ENCODE measurements around the gene VRK3.
"Not testable (repeated sequence)": the region's sequence is repeated elsewhere in the genome, so short reads cannot be mapped to it uniquely, and the experiment has no call there.

The VRK3 gene

DNA sequence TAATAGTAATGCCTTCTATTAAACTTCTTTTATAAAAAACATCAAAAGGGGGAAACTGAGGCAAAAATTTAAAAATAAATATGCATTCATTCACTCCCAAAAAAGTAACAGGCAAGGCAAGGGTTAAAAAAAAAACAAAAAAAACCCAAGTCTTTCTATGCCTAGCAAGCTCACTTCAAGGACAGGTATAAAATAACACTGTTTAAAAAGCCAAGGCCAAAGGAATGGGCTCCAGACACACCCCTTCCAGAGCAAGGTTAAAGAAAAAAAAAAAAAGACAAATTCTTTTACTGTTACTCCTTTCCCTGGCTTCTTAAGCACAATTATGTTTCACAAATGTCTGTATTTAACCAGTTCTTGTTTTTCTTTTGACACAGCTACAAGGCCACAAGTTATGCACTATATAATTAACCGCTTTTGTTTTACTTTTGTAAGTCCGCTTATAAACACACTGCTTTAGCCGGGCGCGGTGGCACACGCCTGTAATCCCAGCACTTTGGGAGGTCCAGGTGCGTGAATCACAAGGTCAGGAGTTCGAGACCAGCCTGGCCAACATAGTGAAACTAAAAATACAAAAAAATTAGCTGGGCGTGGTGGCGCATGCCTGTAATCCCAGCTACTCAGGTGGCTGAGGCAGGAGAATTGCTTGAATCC, 67.8 kb downstream of the VRK3 start:
- DNase-seq (ENCODE audit: low read depth, low spot score), result no peak

DNA sequence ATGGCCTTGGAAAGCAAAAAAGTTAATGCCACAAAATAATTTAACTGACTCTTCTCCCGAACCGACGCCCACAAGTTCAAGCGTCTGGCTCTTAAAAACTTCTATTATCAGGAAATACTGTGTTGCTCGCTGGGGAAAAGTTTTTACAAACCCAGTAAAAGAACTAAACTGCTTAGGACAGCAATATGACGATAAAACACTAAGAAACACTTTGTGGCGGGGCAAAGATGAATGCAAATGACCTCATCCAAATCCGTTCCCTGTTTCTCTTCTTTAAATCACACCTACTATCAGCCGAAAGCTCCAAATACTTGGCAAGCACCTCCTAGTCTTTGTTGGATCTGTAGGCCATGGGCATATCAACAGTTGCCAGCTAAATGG, 69.1 kb downstream of the VRK3 start:
- no peak for DNase-seq (ENCODE audit: low read depth, low spot score)

DNA sequence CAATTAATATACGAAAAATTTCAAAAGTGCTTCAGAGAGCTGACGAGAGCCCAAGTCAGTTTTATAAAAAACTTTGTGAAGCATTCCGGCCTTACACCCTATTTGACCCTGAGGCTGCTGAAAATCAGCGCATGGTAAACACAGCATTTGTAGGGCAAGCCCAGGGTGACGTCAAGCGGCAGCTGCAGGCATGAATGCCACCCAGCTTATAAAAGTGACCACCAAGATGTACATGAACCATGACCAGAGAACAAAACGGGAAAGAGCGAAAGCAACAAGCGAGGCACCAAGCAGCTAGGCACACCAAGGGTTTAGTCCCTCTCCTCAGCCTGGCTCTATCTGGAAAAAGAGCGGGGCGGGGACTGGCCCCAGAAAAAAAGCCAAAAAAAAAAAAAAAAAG, 70.2 kb downstream of the VRK3 start:
- DNase-seq (ENCODE audit: low read depth, low spot score), result no peak

DNA sequence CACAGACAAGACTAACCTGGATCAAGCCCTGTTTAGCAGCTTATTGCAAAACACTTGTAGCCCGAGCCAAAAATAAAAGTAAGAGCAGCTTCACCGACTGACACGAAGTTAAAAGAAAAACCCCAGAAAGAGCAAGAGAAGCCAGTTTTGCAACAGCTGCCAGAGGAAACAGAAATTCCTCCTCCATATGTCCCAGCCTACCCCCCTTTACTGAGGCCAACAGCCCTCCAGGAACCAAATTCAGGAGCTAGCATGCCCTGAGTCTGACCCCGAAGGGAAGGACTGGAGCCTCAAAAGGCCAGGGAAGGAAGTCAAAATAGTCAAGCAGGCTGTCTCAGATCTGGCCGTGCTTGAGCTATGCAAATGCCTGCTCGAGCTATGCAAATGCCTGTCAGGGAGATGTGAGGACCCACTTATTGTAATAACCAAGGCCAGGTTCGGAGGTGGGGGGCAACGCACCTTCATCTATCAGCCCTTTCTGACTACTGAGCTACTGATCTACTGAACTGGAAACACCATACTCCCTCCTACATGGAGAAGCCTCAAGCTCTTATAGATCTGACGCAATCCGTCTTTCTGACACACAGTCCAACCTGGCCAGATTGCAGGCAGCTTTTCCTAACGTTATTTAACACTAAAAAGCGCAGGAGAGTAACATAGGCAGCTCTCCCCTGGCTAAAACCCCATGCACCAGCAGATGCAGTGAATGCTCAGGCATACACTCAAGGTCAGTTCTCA, 70.9 kb downstream of the VRK3 start:
- no peak for DNase-seq (ENCODE audit: low read depth, low spot score)

DNA sequence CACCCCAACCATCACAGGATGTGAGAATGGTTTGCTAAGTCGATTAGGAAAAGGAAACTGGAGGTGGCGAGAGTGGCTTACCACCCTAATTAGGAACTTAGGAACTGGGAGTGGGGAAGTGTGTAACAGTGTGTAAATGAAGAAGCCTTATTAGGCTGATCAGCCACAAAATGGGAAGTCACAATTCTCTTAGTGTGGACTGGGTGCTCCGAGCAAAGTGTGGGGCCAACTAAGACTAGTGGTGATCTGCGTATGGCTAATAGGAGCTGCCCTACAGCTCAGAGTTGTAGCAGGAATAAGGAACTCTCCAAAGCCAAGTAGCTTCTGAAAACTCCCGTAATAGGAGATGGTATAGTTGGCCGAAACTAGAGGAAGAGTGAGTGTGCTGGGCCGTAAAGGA, 71.8 kb downstream of the VRK3 start:
- no peak for DNase-seq (ENCODE audit: low read depth, low spot score)

DNA sequence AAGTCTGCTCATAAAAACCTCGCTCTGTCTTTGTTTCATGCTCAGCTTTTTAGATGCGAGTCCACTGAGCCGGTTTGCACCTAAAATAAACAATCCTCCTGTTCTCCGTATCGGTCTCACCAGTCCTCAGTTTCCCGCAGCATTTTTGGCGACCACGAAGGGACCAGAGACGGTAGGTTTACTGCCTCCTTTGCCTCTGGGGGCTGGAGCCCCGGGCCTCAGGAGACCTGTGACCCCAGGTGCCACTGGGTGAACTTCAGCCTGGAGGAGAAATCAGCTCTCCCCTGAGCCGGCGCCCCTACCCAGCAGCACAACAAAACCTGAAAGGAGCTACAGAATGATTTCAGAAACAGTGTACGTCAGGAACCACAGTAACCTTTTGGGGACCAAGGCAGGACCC, 72.3 kb downstream of the VRK3 start:
- DNase-seq (ENCODE audit: low read depth, low spot score), result no peak

DNA sequence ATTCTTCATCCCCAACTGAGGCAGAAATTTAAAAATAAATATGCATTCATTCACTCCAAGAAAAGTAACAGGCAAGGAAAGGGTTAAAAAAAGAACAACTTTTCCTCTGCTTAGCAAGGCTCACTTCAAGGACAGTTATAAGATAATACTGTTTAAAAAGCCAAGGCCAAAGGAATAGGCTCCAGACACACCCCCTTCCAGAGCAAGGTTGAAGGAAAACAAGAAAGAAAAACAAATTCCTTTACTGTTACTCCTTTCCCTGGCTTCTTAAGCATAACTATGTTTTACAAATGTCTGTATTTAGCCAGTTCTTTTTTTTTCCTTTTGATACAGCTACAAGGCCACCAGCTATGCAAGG, 72.7 kb downstream of the VRK3 start:
- DNase-seq (ENCODE audit: low read depth, low spot score), result no peak

DNA sequence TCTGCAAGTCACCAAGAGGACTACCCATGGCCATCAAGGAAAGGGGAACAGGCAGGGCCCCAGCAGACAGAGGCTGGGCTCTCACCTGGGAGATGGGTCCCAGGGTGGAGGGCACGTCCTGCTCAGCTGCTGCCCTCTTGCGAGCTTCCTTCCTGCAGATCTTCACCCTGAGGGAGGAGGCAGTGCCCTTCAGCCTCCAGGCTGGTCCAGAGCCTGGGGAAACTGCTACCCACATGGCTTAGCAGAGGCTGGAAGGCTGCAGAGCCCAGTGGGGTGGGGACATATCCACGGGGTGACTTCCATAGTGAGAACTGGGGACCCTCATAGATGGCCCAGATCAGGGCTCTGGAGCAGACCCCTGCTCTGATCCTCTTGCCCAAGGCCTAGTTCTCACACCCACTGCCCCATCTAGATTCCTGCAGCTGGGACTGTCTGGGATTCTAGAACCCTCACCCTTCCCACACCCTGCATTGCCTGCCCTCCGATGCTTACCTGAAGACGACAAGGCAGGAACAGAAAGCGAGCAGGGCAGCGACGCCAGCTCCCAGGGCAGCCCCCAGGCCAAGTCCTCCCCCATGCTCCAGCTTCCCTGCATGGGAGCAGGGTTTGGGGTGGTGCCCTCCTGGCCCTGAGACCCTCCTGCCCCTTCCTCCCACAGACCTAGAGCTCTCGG, 73.2 kb downstream of the VRK3 start:
- no peak for DNase-seq (ENCODE audit: low read depth, low spot score)

DNA sequence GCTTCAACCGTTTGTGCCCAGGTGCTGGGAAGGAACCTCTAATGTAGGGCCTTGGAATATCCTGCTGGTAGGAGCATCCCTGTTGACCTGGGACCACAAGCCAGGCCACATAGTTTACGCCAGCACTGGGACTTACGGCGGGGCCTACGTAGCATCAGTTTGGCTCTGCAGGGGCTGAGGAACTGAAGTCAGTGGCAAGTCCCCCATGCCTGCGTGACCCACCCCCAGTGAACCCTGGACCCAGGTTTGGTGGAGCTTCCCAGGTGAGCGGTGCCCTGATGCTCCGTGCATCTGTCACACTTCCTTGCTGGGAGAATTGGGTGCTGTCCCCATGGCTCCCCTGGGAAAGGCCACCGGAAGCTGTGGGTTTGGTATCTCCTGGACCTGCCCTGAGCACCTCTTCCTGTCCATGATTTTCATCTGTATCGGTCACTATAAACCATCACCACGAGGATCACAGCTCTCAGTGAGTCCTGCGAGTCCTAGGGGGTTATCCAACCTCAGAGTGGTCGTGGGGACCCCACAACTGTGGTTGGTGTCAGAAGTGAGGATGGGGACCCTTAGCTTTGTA, 74.1 kb downstream of the VRK3 start:
- no peak for DNase-seq (ENCODE audit: low read depth, low spot score)

DNA sequence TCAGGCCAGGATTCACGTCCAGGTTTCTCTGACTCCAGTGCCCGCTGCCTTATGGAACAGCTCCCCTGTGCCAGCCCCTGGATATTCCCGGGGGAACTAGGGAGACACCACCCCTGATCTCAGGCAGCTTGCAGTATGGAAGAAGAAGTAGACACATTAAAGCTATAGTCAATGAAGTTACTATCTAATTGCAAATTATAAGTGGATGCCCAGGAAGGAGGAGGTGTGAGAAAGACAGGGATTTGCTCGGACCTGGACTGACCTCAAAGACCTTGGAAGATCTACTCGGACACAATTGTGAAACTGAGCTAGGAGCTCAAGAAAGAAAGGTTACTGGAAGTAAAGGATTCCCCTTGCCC, 74.6 kb downstream of the VRK3 start:
- no peak for DNase-seq (ENCODE audit: low read depth, low spot score)

DNA sequence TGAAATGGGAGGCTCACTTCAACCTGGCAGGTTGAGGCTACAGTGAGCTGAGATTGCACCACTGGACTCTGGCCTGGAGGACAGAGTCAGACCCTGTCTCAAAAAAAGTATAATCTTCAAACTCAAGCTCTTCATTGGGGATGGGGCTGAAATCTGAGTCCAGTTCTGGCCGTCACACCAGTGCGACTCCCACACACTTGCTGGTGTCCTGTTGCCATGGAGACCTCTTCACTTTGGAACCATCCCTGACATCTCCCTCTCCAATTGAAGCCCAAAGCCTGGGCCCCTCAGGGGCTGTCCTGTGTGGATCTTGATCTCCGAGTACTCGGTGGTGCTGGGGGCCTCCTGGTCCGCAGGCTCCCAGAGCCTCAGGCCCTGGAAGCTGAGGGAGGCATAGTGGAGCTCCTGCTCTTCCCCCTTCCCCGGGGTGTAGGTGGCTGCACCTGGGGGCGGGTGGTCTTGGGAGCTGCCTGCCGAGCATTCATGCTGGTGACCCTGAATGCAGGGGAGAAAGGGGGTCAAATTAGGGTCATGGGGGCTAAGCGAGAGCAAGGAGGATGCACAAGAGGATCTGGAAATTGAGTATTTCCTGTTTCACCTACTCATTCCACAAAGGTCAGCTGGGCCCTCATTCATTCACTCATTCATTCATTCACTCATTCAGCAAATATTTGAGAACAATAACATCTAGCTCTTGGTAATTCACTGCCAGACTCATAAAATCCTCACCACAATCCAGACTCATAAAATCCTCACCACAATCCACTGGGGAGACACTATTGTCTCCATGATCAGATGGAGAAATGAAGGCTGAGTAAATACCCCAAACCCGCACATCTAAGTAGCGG, 75.2 kb downstream of the VRK3 start:
- DNase-seq (ENCODE audit: low read depth, low spot score), result no peak

DNA sequence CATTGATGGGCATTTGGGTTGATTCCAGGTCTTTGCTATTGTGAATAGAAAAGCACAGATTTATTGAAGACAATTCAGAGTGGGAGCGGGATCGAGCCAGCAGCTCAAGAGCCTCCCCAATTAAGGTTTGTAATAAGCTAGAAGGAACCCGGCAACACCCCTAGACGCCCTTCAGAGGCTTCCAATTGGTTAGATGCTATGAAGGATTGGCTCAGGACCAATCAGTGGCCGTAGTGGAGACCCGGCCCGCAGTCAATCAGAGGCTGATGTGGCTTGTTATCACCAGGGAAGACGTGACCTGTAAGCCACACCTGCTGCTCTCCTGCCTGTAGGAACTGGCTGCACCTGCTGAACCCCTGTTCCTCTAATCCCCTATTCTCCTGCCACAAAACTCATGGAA, 78.8 kb downstream of the VRK3 start:
- DNase-seq (ENCODE audit: low read depth, low spot score), result no peak

DNA sequence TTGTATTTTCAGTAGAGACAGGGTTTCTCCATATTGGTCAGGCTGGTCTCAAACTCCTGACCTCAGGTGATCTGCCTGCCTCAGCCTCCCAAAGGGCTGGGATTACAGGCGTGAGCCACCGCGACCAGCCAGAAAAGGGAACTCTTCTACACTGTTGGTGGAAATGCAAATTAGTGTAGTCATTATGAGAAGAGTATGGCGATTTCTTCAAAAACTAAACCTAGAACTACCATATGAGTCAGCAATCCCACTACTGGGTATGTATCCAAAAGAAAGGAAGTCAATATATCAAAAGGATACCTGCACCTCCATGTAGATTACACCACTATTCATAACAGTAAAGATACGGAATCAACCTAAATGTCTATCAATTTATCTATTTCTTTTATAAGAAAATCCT, 80.6 kb downstream of the VRK3 start:
- not testable (repeated sequence) for DNase-seq (ENCODE audit: low read depth, low spot score)

DNA sequence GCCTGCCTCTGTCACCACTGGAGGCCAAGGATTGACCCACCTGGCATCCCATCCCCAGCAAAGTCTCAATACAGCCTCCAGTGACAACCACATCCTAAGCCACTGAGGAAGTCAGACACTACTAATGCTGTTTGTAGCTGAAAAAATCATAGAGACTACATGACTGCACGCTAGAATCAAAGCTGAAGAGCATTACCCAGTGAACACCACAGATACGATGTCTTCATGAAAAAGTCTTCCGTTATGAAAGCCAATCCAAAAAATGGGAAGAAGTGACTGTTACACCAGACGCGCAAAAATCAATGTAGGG, 84.7 kb downstream of the VRK3 start:
- no peak for DNase-seq (ENCODE audit: low read depth, low spot score)

DNA sequence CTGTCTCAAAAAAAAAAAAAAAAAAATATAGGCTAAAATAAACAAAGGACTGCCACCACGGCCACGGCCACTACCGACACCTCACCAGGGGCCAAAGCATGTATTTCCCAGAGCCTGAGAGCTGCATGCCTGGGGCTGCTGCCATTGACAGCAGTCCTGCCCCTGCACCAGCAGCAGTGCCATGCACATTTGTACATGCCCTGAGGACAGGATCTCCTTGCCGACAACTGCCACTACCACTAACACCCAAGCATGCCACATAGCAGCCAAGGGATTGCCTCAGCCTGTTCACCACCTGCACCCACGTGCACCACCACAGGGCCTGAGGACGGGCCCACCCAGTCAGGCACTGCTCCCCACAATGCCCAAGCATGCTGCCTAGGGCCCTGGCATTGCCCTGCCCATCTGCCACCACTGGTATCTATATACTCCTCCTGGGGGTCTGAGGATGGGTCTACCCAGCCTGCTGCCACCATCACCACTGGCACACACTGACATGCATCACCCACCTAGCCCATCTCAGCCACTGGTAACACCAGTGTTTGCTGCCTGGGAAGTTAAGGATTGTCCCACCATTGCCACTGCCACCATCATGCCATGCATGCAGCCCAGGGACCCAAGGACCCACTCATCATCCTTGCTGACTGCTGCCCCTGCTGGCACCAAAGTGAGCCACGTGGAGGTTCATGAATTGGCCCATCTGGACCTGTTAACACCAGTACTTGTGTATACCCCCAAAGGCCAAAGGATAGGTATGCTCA, 85.3 kb downstream of the VRK3 start:
- no peak for DNase-seq (ENCODE audit: low read depth, low spot score)

DNA sequence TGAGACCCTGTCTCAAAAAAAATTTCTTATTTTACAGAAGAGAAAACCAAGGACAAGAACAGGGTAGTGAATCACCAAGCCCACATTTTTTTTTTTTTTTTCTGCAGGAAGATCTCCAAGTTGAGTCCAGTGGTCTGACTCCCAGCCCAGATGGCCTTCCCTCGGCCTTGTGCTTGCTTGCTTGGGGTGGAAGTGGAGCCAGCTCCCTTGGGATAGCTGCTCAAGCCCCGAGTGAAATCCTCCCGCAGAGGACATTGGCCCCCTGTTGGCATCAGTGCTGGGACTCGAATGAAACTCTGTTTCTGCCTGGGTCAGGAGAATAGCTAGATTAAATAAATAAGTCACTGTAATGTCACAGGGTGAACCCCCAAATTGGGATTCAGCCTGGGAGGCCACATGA, 86.5 kb downstream of the VRK3 start:
- DNase-seq (ENCODE audit: low read depth, low spot score), result no peak

DNA sequence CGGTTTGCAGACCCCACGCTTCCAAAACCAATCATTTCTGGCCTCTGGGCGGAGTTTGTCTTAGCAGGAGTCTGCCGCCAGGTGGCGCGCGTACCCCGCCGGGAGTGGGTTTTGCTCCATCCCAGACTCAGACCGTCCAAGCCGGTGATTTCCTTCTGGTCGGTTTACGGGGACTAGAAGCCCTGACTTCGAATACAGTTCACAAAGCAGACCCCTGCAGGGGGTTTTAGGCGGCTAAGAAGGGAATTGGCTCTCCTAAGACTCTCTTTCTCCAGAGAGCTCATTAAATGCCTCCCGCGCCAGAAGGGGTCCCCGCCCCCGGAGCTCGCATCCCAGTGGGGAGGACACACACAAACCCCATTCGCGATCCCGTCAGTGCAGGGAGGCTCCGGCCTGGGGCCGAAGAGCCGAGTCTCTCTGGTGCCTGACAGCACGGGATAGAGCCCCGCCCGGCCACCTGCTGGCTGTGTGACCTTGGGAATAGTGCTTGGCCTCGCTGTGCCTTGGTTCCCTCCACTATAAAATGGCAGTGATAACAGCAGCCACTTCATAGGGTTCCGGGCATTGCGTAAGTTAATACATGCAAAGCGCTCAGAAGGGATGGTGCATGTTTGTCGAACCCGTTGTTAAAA, 87.3 kb downstream of the VRK3 start:
- DNase-seq (ENCODE audit: low read depth, low spot score), result peak; percentile 91

DNA sequence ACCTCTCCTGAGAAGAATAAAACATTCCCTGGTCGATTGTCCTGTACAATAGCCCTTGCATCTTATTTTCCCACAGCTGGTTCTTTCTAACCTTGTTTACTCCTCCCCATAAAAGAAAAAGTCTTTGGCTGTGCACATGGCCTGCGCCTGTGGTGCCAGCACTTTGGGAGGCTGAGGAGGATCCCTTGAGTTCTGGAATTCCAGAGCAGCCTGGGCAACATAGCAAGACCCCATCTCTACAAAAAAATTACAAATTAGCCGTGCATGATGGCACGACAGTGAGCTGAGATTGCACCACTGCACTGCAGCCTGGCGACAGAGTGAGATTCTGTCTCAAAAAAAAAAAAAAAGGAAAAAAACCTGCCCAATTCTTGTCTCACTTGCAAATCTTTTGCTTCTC, 88.6 kb downstream of the VRK3 start:
- DNase-seq (ENCODE audit: low read depth, low spot score), result no peak

DNA sequence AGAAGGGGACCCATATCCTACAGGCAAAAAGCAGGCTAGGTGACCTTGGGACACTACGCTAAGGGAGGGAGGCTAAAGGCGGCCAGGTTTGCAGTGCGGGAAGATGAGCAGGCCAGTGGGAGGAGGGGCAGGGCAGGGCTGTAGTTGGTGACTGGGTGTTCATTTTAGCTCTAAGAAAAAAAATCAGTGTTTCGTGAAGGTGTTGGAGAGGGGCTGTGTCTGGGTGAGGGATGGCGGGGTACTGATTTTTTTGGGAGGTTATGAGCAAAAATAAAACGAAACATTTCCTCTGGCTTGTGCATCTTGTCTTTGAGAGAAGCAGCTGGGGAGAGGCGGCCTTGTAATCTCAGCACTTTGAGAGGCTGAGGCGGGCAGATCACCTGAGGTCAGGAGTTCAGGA, 91.5 kb downstream of the VRK3 start:
- no peak for DNase-seq (ENCODE audit: low read depth, low spot score)

DNA sequence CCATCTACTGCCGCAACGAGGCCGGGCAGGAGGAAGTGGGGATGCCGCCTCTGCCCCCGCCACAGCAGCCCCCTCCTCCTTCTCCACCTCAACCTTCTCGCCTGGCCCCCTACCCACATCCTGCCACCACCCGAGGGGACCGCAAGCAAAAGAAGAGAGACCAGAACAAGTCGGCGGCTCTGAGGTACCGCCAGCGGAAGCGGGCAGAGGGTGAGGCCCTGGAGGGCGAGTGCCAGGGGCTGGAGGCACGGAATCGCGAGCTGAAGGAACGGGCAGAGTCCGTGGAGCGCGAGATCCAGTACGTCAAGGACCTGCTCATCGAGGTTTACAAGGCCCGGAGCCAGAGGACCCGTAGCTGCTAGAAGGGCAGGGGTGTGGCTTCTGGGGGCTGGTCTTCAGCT, 92.4 kb downstream of the VRK3 start:
- DNase-seq (ENCODE audit: low read depth, low spot score), result no peak

DNA sequence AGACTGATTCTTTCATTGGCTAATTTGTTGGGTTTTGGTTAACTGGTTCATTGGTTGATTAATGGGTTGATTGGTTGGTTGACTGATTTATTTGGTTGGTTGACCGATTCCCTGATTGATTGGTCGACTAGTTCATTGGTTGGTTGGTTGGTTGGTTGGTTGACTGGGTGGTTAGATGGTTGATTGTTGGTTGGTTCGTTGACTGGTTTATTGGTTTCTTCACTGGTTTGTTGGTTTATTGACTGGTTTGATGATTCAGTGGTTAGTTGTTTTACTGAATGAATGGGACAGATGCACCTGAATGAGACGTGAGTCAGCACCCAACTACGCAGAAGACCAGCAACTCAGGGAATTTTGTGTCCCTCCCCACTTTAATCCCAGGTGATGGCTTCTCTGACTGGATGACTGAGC, 93.1 kb downstream of the VRK3 start:
- DNase-seq (ENCODE audit: low read depth, low spot score), result no peak
